ENCODE results near the gene CLASP2.
A peak's percentile ranks its signal among the peaks of the same experiment; 100 is the strongest.
"Not testable (repeated sequence)": the region's sequence is repeated elsewhere in the genome, so short reads cannot be mapped to it uniquely, and the experiment has no call there.

Gene CLASP2

DNA sequence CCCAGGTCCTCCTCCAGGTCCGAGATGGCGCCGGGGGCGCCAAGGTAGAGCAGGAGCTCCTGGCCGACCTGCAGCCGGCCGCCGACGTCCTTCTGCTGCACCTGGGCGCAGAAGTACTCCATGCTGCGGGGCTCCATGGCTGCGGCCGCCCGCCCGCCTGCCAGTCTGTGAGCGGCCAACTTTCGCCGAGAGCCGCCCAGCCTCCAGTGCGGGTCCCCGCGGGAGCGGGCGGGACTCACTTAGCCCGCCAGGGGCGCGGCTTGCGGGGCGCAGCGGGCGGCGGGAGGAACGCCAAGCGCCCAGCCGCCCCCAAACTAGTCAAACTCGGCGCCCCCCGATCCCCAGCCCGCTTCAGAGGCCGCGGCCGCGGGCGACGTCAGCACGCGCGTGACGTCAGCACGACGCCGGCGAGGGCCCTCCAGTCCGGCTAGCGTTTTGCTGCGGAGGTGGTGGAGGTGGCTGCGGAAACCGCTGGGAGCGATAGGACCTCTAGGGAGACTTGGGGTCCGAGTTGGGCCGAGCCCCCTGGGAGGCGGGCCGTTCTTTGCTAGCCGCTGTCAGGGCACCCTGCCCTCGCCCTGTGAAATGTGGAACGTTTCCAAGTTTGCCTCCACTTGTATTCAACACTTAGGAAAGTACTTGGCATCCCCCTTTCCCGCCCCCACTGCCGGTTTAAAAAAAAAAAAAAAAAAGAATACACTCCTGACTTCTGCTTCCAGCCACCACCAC, at the start of gene CLASP2:
TSS of gene CLASP2 (minus strand) at position 389 of the 729 bp plus-strand sequence. CDS start at position 137, 252 bp downstream.
- DNase-seq, result peak; percentile 38

DNA sequence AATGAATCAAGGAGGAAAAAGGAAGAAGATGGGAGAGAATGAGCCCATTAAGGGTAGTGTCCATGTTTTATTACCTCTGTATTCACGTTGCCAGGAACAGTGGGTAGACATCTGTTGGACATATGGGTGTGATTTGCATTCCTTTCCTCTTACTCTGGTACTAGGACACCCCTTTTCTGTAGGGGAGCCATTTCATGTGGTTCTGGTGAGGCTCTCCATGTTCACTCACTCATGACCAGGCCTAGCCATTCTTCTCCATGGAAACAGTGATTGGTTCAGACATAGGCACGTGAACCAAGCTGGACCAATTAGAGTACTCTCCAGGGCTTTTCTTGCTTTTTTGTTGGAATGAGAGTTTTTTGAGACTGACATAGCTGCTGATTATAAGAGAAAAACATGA, 40.8 kb upstream of the CLASP2 start:
- no peak for DNase-seq

DNA sequence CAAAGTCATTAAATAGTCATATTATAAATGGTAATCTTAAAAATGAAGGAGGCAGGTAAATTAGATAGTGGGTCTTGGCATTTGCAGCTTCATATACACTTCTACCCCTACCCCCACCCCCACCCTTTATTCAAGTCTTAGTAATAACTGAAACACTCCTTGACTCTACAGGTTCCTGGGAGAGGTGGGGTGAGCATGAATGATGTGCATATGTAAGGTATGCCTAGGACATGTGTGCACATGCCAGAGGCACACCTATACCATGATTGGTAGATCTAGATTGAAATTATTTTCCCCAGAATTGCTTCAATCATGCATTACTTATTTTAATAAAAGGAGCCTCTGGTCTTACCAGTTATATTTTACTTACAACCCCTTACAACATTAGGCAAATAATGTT, 40.2 kb upstream of the CLASP2 start:
- DNase-seq, result no peak

DNA sequence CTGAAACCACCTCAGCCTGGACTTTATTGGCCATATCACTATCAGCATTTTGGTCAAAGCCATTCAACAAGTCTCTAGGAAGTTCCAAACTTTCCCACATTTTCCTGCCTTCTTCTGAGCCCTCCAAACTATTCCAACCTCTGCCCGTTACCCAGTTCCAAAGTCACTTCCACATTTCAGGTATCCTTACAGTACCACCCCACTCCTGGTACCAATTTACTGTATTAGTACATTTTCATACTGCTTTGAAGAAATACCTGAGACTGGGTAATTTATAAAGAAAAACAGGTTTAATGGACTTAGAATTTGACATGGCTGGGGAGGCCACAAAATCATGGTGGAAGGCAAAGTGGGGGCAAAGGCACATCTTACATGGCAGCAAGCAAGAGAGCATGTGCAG, 36.3 kb upstream of the CLASP2 start:
- not testable (repeated sequence) for DNase-seq

DNA sequence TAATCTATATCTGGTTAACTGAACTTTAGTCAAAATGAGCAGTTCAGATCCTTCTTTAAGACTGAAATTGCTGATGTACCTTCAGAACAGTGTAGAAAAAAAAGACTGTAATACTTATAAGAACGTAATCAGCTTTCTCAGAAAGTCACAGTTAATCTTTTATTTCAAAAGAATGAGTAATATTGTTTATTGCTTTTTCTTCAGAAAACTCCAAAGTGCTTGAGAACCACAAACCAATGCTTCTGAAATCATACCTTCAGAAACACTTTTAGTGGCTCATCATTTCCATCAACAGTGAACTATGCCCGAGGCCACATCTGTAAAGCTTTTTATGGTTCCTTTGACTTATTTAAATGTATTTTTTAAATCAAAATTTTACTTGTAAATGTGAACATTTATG, 33.3 kb upstream of the CLASP2 start:
- no peak for DNase-seq

DNA sequence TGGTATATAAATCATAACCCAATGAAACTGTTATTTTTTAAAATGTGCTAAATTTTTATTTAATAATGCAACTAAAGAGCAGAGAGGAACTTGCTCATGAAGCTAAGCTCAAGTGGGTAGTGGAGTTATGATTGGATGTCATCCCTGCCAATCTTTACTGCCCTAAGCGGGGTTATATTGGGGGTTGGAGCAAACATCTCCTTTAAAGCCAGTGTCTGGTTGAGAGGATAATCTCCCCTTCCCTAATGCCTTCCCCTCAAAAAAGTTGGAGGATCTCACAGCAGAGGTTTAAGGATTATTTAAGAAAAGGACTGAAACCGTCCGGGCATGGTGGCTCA, 32.1 kb upstream of the CLASP2 start:
- DNase-seq, result no peak

DNA sequence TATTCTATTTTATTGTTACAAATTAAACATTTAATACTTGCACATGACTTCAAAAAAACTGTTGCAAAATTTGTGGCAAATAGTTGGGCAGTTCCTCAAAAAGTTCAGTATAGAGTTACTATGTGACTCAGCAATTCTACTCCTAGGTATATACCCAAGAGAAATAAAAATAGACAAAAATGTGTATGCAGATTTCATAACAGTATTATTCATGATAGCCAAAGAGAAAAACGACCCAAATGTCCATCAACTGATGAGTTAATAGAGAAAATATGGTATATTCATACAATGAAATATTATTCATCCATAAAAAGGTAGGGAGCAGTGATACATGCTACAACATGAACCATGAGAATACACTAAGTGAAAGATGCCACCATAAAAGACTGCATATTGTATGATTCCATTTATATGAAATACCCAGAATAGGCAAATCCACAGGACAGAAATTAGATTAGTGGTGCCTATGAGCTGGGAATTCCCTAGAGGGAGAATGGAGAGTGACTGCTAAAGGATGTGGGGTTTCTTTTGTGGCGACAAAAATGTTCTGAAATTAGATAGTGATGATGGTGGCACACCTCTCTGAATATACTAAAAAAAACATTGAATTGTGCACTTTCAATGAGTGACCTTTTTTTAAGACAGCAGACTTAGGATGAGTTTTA, 31.6 kb upstream of the CLASP2 start:
- no peak for DNase-seq

DNA sequence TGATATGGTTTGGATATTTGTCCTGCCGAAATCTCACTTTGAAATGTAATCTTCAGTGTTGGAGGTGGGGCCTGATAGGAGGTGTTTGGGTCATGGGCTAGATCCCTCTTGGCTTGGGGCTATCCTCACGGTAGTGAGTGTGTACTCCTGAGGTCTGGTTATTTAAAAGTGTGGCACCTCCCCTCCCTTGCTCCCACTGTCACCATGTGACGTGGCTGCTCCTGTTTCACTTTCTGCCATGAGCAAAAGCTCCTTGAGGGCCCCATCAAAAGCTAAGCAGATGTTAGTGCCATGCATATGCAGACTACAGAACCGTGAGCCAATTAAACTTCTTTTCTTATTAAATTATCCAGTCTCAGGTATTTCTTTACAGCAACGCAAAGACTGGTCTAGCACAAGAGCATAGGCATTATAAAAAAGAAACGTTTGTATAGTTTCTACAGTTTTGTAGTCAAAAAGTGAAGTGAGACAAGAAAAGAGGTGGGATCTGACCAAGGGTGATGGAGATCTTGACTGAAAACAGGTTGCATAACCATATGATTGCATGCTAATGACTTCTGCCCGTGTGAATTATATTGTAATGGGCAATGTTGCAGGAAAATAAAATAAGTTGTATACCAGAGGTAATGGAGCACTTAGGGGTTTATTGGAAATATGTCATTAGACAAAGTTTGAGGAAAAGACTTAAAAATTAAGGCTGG, 28.5 kb upstream of the CLASP2 start:
- DNase-seq, result no peak

DNA sequence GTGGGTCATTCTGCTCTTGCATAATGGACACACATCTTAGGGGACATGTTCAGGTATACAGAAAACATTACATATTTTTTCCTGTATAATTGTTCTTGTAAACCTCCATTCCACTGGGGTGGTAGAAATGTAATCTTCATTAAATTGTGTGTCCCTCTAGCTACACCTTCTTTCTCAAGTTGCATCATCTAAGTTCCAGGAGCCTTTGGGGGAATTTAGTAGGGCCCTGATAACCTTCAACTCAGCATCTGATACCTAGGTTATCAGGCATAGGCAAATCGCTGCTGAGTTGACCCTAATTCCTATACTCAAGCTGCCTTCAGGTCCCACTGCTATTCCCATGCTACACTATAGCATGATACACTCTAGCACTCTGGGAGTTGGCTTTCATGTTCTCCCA, 19.1 kb upstream of the CLASP2 start:
- DNase-seq, result no peak

DNA sequence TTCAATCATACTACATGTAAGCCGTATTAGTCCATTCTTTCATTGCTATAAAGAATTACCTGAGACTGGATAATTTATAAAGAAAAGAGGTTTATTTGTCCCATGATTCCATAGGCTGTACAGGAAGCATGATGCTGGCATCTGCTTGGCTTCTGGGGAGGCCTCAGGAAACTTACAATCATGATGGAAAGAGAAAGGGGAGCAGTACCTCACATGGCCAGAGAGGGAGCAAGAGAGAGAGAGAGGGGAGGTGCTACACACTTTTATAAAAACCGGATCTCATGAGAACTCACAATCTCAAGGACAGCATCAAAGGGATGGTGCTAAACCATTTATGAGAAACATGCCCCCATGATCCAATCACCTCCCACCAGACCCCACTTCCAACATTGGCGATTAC, 14.3 kb upstream of the CLASP2 start:
- no peak for DNase-seq

DNA sequence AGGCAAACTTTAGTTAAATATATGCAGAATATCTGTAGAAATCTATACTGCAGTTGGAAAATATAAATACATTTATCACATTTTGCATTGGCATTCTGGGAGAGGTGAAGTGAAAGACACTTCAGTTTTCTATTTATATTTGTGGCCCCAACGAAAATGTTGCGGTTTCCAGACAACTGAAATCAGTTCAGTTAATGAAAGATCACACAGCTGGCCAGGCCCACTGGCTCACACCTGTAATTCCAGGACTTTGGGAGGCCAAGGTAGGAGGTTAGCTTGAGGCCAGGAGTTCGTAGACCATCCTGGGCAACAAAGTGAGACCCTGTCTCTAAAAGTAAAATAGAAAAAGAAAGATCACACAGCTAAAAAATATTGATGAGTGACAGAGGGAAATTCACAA, 11.9 kb upstream of the CLASP2 start:
- DNase-seq, result no peak

DNA sequence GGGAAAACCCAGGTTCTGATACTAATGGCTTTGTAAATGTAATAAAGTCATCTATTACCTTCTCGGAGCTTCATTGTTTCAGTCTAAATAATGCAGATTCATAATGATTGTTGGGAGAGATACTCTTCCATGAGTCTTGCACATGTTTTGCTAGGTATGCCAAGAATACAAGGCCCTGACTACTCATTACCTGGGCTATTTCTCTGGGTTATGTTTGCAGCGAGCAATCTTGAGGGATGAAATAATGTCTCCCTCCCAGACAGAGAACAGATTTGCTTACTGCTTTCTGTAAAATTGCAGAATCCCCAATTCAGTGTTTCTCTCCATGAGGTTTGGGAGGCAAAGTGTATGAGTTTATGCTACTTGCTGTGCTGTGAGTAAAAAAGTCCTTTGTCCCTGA, 6.2 kb upstream of the CLASP2 start:
- DNase-seq, result no peak

DNA sequence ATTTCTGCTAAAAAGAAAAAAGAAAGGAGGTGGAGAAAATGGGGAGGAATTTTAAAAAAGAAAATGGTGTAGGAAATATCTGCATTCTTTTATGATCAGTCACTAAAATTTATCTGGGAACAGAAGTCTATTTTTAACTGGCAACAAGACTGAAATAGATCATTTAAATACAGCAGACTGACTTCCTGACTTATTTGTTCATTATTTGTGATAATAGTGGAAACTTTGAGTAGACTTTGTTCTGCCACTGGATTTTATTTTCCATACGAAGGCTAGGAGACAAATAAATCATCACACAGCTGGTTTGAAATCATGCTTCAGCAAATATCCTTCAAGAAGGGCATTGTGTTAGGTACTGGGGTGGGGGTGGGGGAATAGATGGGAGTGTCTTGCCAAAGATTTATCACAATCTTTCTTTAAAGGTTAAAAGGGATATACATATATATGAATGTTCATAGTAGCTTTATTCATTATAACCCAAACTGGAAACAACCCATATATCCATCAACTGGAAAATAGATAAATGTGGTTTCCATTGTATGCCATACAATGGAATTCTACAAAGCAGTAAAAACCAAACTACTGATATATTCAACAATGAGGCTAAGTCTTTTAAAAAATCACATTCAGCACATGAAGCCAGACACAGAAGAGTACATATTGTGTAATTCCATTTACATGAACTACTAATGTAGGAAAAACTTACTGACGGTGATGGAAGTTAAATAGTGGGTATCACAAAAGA, 4.7 kb upstream of the CLASP2 start:
- no peak for DNase-seq

DNA sequence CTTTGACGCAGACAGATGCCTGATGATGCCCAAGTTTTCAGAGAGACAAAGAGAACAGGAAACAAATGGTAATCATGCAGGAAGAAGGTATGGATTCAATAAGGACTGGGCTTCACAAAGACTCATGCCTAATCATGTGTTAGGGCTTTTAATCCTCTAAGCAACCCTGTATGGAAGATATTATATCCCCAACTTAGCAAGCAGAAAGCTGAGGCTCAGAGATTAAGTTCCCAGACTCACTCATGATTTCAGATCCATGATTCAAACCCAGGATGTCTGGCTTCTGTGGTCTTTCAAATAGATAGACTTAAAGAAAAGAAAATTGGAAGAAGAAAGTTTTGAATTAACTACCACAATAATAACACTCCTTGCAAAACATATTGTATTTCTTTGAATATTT, 4.1 kb upstream of the CLASP2 start:
- no peak for DNase-seq

DNA sequence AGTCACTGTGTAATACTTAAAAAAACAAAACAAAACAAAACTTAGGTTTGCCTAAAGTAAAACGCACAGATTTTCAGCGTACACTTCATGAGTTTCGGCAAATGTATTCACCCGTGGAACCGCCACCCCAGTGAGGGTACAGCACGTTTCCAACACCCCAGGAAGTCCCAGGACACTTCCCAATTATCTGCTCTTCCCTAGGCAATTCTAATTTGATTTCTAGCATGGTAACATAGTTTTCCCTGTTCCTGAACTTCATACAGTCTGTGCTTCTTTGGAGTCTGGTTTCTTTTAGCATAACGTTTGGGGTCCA, 497 bp upstream of the CLASP2 start:
- no peak for DNase-seq

DNA sequence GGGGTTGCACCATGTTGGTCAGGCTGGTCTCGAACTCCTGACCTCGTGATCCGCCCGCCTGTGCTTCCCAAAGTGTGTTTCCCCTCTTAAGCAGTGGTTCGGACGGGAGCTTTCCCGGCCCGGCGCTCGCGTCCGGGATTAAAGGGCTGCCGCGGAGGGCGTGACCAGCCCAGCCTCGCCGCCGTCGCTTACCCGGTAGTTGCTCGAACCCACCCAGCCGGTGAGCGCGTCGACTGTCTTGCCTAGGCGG, 513 bp downstream of the CLASP2 start:
- DNase-seq, result no peak

DNA sequence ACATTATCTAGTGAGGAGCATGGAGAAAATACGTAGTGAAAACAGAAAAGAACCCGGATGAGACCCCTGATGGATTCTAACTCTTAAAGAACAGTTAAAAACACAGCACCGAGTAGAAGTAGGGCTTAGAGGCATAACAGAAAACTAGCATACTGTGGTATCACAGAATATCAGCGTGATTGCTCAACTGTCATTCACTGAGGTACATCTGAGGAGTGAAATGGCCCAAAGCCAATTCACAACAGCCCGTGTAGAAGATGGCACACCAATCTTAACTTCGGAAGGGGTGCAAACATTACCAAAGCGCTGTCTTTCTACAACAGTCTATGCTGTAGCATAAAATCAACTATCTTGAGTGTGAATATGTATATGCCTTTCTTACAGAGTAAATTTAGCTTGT, 1.8 kb downstream of the CLASP2 start:
- DNase-seq, result no peak

DNA sequence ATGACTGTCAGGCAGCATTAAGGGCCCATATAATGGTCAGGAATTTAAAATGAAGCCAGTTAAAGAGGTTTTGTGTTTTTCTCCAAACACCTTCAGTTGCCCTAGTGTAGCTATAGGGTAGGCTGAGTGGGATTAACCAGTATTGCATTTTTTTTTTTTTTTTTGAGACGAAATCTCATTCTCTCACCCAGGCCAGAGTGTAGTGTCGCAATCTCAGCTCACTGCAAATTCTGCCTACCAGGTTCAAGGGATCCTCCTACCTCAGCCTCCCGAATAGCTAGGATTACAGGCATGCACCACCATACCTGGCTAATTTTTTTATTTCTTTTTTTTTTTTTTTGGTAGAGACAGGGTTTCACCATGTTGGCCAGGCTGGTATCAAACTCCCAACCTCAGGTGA, 7.0 kb downstream of the CLASP2 start:
- no peak for DNase-seq

DNA sequence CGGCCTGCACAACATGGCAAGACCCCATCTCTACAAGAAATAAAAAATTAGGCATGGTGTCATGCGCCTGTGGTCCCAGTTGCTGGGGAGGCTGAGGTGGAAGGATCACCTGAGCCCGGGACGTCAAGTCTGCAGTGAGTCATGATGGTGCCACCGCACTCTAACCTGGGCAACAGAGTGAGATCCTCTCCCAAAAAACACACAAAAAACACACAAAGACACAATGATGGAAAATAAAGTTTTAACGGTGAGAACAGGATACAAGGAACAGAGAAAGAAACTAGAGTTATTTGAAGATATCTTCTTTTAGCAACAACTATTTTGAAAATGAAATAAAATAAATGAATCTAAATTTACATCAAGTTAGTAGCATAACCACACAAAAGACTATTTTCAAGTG, 12.0 kb downstream of the CLASP2 start:
- no peak for DNase-seq

DNA sequence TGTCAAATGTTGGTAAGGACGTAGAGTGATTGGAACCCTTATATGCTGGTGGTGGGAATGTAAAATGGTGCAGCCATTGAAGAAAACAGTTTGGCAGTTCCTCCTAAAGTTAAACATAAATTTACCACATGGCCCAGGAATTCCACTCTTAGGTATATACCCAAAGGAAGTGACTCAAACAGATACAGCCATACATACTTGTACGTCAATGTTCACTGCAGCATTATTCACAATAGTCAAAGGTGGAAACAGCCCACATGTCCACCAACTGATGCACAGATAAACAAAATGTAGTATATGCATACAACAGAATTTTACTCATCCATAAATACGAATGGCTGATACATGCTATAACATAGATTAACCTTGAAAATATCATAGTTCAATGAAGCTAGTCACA, 13.2 kb downstream of the CLASP2 start:
- no peak for DNase-seq

DNA sequence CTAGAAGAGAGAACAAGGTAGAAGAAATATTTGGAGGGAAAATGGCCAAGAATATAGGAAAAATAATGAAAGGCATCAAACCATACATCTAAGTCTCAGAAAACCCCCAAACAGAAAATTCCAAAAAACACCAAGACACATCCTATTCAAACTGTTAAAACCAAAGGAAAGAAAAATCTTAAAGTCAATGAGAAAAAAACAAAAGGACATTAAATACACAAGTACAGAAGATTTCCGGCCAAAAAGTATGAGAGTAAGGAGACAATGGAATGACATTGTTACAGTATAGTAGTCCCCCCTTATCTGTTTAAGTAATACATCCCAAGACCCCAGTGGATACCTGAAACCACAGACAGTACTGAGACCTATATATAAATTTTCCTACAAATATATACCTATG, 18.8 kb downstream of the CLASP2 start:
- no peak for DNase-seq

DNA sequence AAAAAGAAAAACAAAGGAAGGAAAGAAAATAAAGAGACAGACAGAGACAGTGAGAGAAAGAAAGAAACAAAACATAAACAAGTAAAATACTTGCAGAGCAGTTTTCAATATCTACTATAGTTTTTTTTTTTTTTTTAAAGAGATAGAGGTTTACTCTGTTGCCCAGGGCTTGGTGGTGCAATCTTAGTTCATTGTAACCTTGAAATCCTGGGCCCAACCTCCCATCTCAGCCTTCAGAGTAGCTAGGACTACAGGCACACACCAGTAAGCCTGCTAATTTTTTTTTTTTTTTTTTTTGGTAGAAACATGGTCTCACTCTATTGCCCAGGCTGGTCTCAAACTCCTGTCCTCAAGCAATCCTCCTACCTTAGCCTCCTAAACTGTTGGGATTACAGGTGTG, 23.1 kb downstream of the CLASP2 start:
- no peak for DNase-seq

DNA sequence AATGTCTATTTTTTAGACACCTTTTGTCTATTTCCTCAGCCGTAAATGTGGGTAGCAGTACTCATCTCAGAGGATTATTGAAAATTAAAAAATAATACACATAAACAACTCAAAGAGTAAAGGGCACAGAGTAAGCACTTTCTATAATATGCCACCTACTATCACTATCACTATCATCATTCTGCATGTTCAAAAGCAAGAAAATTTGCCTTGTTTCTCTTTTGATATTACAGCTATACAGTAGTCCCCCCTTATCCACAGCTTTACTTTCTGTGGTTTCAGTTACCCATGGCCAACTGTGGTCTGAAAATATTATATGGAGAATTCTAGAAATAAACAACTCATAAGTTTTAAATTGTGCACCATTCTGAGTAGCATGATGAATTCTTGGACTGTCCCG, 27.7 kb downstream of the CLASP2 start:
- no peak for DNase-seq

DNA sequence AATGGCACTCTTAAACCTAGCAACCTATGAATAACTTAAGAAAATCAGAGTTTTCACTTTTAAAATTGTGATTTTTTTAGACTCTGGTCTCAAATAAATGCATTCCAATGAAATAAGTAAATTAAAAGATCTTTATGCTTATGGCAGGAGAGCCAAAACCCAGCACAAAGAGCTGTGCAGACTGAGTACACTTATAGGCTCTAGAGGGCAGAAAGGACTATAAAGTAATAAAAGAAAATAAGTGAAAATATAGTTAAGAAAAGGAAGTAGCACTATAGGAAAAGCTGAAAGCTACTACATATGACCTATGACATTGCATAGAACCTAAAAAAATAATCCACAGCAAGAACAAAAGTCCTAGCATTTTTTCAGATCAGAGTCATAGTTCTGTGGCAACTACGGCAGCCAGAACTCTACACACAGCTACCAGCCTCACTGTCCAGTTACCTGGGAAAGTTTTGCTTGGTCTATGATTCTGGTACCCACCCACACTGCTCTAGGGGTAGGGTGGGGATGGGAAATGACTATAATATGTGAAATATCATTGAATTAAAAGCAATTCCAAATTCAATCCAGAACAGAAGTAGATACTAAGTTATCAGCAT, 30.5 kb downstream of the CLASP2 start:
- no peak for DNase-seq

Measured in DMS 273 treated with DMSO at 0.1 percent for 48 hours (cell line).